ENCODE results near the gene CACNA2D3.
"Not testable (repeated sequence)": the region's sequence is repeated elsewhere in the genome, so short reads cannot be mapped to it uniquely, and the experiment has no call there.

The CACNA2D3 gene

DNA sequence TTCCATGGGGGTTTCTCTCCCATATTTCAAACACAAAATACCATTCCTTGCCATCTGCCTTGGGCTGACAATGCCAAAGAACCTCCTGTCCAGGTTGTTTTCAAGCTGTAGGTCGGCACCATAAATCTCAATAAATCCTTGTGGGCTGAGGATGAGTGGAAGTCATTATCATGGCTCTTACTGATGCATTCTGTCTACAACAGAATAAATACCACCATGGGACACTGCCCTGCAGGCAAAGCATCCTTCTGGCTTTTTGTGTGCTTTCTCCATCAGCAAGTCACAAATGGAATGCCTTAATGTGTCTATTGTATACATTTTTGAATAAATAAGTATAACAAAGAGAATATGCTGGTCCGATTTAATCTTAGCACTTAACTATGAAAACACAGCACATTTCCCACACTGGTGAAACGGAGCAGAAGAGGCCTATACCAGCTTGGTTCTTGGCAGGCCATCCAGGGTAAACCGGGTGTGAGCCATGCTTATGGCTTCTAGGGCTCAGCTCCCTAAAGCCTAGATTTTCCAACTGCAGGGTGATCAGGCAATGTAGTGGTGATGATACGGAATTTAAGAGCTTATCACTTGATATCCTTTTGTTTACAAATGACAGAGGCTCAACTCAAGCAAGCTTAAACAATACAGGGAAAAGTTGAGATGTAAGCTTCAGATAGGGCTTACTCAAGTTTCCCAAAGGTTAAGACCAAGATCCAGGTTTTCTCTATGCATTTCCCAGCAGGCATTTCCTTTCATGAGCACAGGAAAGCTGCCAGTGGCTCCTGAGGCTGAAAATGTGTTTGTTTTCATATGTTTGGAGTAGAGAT is 938.8 kb downstream of the CACNA2D3 start:
- DNase-seq, result no peak

DNA sequence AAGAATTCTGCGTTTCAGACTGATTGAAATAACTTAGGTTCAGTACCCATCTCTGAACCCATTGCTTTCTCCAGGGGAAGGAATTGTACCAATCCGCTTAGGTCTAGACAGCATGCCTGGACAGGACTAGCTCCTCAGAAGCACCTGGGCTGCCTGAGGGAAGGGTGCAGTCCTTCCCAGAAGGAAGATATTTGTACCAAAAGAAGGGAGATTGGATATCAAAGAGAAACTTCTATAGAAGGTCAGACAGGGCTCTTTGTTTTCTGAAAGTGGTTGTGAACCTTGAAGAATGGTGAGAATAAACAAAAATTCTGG is 939.3 kb downstream of the CACNA2D3 start:
- DNase-seq, result no peak

DNA sequence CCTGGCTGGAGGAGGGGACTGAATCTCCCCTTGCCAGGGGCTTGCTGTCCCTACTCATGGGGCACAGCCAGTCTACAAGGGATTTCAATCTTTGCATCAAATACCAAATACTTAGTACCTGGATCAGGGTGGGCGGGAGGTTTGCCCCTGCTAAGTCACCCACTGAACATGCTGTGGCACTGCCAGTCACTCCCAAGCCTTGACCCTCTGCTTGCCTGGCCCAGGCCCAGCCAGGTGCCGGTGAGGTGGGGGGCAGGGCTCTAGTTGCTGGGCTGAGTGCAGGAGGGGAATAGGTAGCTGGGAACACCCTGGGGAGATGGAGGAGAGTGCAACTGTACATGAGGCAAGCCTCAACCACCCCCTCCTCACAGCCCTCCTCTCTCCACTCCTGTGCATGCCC is 941.8 kb downstream of the CACNA2D3 start:
- DNase-seq, result no peak

GRCh38 chr3:55065331-55065730 is 943.0 kb downstream of the CACNA2D3 start:
- no peak for DNase-seq

DNA sequence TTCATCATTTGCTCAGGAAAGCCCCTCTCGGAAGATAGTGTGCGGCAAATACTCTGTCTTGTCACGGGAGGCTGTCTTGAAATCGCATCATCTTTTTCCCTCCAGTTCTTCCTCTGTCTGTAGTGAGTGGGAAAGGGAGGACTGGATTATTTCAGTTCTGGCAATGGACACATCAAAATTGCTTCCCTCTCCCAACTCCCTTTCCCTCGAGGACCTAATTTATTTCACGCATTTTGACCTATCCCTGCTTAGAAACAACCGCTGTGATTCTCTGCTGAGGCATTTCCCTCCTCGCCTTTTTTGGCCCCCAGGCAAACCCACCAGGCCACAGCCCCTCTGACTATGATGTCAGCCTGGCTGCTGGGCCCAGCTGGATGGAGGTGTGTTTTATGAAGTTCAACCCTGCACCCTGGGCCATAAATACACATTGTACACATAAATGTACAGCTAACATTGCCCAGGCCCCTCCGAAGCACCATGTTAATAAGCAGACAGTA is 944.2 kb downstream of the CACNA2D3 start:
- DNase-seq, result no peak

DNA sequence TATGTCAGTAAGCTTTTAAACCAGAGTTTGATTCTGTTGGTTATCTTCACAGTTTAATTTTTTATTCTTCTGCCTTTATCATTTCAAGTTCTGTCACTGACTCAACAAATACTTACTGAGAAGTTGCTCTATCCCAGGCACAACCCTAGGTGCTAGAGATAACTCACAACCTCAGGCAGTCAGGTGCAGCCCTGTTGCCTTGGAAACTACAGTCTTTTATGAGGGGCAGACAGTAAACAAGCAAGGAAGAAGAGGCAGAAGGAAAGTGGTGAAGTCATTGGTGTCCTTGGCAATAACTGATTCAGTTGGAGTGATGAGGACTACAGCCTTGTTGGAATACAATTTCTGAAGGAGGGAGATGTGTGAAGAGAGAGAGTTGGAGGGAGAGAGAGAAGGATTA is 947.6 kb downstream of the CACNA2D3 start:
- no peak for DNase-seq

GRCh38 chr3:55074796-55075195 is 952.4 kb downstream of the CACNA2D3 start:
- DNase-seq, result no peak

DNA sequence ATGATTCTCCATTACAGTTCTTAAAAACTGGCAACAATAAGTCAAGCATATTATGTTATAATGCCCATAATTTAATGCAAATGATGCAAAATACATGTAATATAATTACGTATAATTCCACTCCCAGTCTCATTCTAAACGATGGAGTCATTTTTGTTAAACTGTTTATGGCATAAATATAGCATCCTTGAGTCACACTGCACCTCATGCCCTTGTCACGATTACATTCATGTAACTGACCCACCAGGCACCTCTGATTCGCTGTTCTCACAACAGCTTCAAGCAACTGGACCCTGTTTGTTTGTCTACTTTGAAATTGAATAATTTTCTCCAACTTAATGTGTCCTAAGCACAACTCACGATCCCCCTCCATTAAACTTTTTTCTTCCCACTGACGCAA is 953.5 kb downstream of the CACNA2D3 start:
- DNase-seq, result no peak

DNA sequence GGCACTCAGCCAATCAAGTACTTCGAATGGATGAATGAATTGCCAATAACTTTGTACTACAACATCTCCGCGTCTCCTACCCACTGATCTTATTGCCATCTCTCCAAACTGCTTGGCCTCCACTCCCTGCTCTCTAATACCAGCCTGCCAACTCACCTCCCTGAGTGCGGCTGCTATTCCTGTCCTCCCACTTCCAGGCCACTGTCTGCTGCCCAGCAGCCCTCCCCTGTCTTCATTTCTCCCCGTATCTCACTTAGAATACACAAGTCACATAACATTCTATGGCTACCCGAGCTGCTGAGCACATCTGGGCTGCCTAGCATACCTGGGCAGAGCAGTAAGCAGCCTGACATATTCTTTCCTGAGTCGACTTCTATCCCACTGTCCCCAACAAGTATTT is 955.4 kb downstream of the CACNA2D3 start:
- DNase-seq, result no peak

GRCh38 chr3:55078876-55079275 is 956.5 kb downstream of the CACNA2D3 start:
- DNase-seq, result no peak

- DNase-seq, result no peak
Measured at GRCh38 chr3:55085231-55085630, 962.9 kb downstream of the CACNA2D3 start.

- DNase-seq, result no peak
Measured at GRCh38 chr3:55089211-55089610, 966.9 kb downstream of the CACNA2D3 start.

DNA sequence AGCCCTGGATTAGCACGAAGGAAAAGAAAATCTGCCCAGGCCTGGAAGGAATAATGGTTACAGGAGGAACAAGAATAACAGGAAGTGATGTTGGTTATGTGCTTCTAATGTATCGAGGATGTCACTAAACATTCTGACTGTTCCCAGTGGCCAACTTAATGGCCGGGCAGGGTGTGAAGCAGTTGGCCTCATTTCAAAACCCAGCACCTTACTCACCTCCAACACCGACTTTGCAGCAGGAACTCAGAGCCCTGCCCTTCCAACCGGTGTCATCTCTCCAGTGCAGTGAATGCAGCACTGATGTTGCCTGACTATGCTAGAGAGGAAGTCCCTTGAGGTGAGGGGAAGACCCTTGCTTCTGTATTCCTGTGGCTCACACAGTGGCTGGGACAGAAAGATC is 967.9 kb downstream of the CACNA2D3 start:
- DNase-seq, result no peak

- no peak for DNase-seq
Measured at GRCh38 chr3:55090746-55091145, 968.4 kb downstream of the CACNA2D3 start.

DNA sequence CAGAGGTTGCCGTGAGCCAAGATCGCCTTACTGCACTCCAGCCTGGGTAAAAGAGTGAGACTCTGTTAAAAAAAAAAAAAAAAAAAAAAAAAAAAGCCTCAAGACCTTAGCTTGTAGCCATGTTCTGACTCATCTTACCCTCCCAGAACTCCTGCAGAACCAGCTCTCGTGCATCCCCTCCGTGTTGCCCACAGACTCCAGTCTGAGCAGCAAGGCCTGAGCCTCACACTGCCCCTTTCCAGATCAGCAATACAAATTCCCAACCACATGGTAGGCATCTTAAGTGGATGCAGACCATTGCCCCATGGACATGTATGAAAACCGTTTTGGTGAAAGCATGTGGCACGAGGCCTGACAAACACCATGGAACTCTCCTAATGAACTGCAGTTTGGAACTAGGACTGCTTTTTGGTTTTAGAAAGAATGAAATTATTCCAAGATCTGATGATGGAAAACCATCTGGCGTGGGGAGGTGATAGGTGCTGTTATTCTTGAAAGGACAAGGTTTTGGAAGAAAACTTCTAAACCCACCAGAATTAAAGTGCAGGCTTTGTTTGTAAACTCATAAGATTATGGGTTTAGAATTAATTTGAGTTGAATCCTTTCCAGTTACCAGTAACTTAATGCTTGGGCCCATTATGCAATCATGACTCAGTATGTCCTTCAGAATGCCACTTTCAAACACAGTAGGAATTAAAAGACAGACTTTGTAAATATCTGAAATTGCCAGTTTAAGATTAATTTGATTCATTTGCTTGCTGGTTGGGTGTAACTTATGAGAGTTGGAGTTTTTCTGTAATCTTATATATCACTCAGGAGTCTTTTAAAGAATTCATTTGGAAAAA is 969.3 kb downstream of the CACNA2D3 start:
- DNase-seq, result no peak

DNA sequence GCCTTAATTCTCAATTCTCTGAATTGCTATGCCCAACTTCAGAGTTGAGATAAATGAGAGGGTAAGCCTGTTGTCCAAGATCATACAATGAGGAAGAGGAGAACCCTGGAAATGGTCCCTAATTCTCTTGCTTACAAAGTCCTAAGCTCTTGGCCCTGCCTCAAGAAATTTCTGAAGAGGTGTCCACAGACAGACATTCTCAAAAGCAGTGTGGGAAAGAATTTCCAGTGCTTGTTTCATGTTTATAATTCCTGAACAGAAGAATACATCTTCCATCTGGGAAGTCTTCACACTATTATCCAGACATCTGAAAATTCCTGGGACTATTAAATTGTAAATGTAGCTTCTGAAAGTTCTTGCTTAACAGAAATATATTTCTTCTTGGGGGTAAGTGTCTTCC is 972.3 kb downstream of the CACNA2D3 start:
- no peak for DNase-seq

DNA sequence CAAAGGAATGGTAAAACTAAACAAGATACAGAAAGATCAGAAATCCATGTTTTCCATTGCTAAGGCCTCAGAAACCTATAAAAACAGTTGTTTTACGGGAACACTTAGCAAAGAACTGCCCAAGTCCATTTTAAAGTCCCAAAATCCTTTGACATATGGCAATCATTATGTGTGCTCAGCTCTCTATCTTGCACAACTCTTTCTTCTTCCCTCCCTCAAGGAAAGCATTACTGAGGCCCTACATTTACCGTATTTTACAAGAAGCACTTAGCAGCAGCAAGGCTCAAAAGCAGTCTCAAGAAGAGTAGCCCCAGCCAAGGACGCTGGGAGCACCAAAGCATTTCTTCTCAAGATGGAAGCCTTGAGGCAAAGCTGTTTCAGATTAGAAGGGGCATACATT is 975.1 kb downstream of the CACNA2D3 start:
- DNase-seq, result no peak

- no peak for DNase-seq
Measured at GRCh38 chr3:55105647-55106046, 983.3 kb downstream of the CACNA2D3 start.

DNA sequence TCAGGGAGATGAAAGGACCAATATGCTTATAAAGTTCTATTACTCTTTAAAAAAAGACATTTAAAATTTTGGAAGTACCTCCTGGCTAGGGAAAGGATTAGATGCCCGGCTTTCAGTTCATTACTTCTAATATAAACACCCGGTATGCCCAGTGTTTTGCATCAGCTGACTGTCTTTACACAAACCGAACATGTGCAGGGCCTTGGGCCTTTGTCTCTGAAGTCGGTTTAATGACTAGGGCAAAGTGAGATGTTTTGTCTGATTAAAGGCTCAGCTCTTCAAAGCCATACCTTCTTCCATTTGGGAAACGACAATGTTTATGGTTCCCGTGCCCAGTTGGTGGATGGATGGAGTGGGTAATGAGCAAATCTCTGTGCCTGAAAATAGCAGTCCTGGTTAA is 984.8 kb downstream of the CACNA2D3 start:
- DNase-seq, result no peak

- not testable (repeated sequence) for DNase-seq
Measured at GRCh38 chr3:55111906-55112305, 989.6 kb downstream of the CACNA2D3 start.

GRCh38 chr3:55118451-55118850 is 996.1 kb downstream of the CACNA2D3 start:
- no peak for DNase-seq

DNA sequence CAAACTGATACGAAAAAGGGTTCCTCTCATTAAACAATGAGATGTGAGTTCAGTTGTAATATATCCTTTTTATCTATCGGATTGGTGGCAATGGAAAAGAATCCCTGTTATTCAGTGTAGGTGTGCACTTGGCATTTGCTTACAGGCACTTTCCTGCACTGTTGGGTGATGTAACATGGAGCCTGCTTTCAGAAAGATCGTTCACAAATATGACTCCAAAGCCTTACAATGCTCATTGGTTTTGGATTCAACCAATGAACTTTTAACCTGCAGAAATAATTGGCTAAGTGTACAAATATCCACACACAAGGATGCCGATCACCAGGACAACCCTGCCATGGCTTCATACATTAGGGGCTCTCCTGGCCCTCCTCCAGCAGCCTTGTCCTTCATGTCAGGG is 996.9 kb downstream of the CACNA2D3 start:
- no peak for DNase-seq

DNA sequence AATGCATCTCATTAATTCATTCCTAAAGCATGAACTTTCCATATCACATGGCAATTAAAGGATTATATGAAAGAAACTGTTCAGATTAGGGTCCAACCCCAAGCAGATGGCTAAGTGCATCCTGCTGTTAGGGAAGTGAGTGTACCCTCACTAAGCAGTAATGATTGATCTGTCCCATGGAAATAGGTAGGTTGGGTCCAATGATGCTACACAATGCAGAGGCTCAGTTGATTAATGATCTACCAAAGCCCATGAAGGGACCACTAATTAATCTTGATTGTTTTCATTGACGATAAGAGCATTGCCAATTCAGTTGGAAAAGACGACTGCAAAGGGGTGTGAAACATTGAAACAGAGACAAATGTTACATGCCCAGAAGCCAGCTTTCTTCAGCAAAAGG is 1000.0 kb downstream of the CACNA2D3 start:
- no peak for DNase-seq

All from NCI-H226 (cell line).